ENCODE results near the gene AHCY. TPM values are rescaled to one million over a fixed set of nuclear protein-coding genes. Genes with fewer than 3 reads are reported as not detected.
A peak's percentile ranks its signal among the peaks of the same experiment; 100 is the strongest.
"Not testable (repeated sequence)": the region's sequence is repeated elsewhere in the genome, so short reads cannot be mapped to it uniquely, and the experiment has no call there.

The AHCY gene
- total RNA-seq, 2 donors from 2014 or later = 271 to 350 TPM

DNA sequence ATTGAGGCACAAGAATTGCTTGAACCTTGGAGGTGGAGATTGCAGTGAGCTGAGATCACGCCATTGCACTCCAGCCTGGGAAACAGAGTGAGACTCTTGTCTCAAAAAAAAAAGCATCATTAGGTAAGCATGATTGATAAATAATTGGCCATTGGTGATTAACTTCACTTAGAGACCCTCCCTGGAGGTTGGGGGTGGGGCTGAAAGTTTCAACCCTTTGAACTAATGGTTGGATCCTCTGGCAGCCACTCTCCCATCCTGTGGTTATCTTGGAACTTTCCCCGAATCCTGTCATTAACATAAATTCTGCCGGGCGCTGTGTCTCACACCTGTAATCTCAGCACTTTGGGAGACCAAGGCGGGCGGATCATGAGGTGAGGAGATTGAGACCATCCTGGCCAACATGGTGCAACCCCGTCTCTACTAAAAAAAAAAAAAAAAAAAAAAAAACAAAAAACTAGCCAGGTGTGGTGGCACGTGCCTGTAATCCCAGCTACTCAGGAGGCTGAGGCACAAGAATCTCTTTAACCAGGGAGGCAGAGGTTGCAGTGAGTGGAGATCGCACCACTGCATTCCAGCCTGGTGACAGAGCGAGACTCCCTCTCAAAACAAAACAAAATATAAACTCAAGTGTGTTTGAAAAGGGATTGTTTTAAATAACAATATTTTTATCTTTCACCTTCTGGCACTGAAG is 42.8 kb upstream of the AHCY start:
- WGBS, 2 experiments (ENCODE audit: insufficient coverage in 1 of 2, insufficient read length in 1 of 2) = 72 to 81% methylated on average over 4 to 7 of the region's 10 CpGs
- not testable (repeated sequence) for H3K4me3 ChIP-seq (ENCODE audit: low read length); H3K9me3 Mint-ChIP-seq; H3K27me3 Mint-ChIP-seq (ENCODE audit: insufficient read depth); H3K36me3 ChIP-seq (ENCODE audit: control insufficient read depth, insufficient read depth, low read length); H3K4me3 Mint-ChIP-seq; H3K36me3 Mint-ChIP-seq (ENCODE audit: low read depth); H3K27me3 ChIP-seq (ENCODE audit: control insufficient read depth, insufficient read depth, low read length, poor library complexity, severe bottlenecking); H3K9ac ChIP-seq (ENCODE audit: extremely low read depth, low read length, poor library complexity, severe bottlenecking); H3K4me1 ChIP-seq (ENCODE audit: control insufficient read depth, insufficient read depth, low read length); H3K27ac ChIP-seq (ENCODE audit: low read depth, low read length); H3K9me3 ChIP-seq (ENCODE audit: control insufficient read depth, low read length)
- peak; percentile 77 for DNase-seq
- Mint-ChIP-seq H3K27ac (peak overlapping the region; percentile 86), H3K4me1 (peaks cover 22% of the 10 kb centered on the region)

DNA sequence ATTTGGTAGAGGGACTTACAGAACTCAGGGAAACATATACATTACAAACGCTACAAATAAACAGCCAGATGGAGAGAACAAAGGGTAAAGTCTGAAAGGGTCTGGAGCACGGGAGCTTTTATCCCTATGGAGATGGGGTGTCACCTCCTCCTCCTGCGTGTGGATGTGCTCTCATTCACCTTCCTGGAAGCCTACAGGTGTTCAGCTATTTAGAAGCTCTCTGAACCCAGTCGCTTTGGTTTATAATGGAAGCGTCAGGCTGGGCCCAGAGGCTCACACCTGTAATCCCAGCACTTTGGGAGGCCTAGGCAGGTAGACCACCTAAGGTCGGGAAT is 42.2 kb upstream of the AHCY start:
- H3K9ac ChIP-seq (ENCODE audit: extremely low read depth, low read length, poor library complexity, severe bottlenecking) = no peak overlapping the region
- Mint-ChIP-seq H3K27ac (no peak overlapping the region), H3K4me3 (no peak overlapping the region), H3K9me3 (no peaks in the 10 kb centered on the region), H3K27me3 (ENCODE audit: insufficient read depth) (no peaks in the 10 kb centered on the region), H3K36me3 (ENCODE audit: low read depth) (no peaks in the 10 kb centered on the region), H3K4me1 (peaks cover 23% of the 10 kb centered on the region)
- TF ChIP-seq, protein P1, sequence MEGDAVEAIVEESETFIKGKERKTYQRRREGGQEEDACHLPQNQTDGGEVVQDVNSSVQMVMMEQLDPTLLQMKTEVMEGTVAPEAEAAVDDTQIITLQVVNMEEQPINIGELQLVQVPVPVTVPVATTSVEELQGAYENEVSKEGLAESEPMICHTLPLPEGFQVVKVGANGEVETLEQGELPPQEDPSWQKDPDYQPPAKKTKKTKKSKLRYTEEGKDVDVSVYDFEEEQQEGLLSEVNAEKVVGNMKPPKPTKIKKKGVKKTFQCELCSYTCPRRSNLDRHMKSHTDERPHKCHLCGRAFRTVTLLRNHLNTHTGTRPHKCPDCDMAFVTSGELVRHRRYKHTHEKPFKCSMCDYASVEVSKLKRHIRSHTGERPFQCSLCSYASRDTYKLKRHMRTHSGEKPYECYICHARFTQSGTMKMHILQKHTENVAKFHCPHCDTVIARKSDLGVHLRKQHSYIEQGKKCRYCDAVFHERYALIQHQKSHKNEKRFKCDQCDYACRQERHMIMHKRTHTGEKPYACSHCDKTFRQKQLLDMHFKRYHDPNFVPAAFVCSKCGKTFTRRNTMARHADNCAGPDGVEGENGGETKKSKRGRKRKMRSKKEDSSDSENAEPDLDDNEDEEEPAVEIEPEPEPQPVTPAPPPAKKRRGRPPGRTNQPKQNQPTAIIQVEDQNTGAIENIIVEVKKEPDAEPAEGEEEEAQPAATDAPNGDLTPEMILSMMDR (conservative IDR thresholded peaks at IDR 0.05) = no peak
- no peaks in the 10 kb centered on the region for H3K4me1 ChIP-seq (ENCODE audit: control insufficient read depth, insufficient read depth, low read length)
- WGBS, 2 experiments (ENCODE audit: insufficient coverage in 1 of 2, insufficient read length in 1 of 2) = 75 to 78% methylated on average over 4 to 6 of the region's 6 CpGs
- H3K27ac ChIP-seq (ENCODE audit: low read depth, low read length) = no peak overlapping the region
- H3K36me3 ChIP-seq (ENCODE audit: control insufficient read depth, insufficient read depth, low read length) = no peaks in the 10 kb centered on the region
- no peaks in the 10 kb centered on the region for H3K27me3 ChIP-seq (ENCODE audit: control insufficient read depth, insufficient read depth, low read length, poor library complexity, severe bottlenecking)
- H3K4me3 ChIP-seq (ENCODE audit: low read length) = no peak overlapping the region
- no peaks in the 10 kb centered on the region for H3K9me3 ChIP-seq (ENCODE audit: control insufficient read depth, low read length)
- no peak for DNase-seq

DNA sequence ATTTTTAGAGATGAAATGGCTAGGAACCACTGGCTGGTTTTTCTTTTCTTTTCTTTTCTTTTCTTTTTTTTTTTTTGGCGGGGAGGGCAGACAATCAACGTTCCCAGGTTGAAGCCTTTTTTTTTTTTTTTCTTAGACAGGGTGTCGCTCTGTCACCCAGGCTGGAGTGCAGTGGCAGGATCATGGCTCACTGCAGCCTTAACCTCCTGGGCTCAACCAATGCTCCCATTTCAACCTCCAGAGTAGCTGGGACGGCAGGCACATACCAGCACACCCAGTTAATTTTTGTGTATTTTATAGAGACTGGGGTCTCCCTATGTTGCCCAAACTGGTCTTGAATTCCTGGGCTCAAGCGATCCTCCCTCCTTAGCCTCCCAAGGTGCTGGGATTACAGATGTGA is 41.1 kb upstream of the AHCY start:
- H3K27ac Mint-ChIP-seq = no peak overlapping the region
- Histone ChIP-seq H3K36me3 (ENCODE audit: control insufficient read depth, insufficient read depth, low read length) (no peaks in the 10 kb centered on the region), H3K9me3 (ENCODE audit: control insufficient read depth, low read length) (no peaks in the 10 kb centered on the region), H3K4me1 (ENCODE audit: control insufficient read depth, insufficient read depth, low read length) (no peaks in the 10 kb centered on the region), H3K4me3 (ENCODE audit: low read length) (no peak overlapping the region), H3K9ac (ENCODE audit: extremely low read depth, low read length, poor library complexity, severe bottlenecking) (no peak overlapping the region), H3K27ac (ENCODE audit: low read depth, low read length) (no peak overlapping the region), H3K27me3 (ENCODE audit: control insufficient read depth, insufficient read depth, low read length, poor library complexity, severe bottlenecking) (no peaks in the 10 kb centered on the region)
- no peaks in the 10 kb centered on the region for H3K27me3 Mint-ChIP-seq (ENCODE audit: insufficient read depth)
- H3K9me3 Mint-ChIP-seq = no peaks in the 10 kb centered on the region
- no peaks in the 10 kb centered on the region for H3K36me3 Mint-ChIP-seq (ENCODE audit: low read depth)
- 80 to 84% methylated on average over 3 to 5 of the region's 5 CpGs for whole genome bisulfite sequencing, 2 experiments (ENCODE audit: insufficient coverage in 1 of 2, insufficient read length in 1 of 2)
- peaks cover 23% of the 10 kb centered on the region for H3K4me1 Mint-ChIP-seq
- TF ChIP-seq, protein P1 (conservative IDR thresholded peaks at IDR 0.05) = no peak
- no peak for DNase-seq
- no peak overlapping the region for H3K4me3 Mint-ChIP-seq

All from endodermal cell (in vitro differentiated cells).